ENCODE data around the gene TNFAIP8. TPM values are rescaled to one million over a fixed set of nuclear protein-coding genes. Genes with fewer than 3 reads are reported as not detected.

Gene TNFAIP8
- total RNA-seq, 1 donor from 2014 or later: 29.5 TPM

DNA sequence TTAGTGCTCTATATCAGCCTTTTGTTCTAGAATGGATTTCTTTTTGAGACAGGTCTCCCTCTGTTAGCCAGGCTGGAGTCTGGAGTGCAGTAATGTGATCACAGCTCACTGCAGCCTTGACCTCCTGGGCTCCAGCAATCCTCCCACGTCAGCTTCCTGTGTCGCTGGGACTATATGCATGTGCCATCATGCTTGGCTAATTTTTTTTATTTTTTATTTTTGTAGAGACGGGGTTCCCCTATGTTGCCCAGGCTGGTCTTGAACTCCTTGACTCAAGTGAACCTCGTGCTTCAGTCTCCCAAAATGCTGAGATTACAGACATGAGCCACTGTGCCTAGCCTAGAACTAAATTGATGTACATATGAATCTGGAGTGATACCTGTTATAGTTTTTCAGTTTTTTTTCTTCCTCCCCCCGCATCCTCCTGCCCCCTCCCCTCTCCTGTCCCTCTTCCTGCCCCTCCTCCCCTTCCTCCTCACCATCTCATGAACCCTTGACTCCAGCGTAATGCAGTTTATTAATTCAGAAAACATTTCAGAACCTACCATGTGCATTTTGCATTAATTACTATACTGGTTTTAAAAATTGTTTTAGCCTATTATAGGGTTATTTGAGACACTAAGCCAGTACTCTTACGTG is 37.4 kb upstream of the TNFAIP8 start:
- TF ChIP-seq, protein P1, sequence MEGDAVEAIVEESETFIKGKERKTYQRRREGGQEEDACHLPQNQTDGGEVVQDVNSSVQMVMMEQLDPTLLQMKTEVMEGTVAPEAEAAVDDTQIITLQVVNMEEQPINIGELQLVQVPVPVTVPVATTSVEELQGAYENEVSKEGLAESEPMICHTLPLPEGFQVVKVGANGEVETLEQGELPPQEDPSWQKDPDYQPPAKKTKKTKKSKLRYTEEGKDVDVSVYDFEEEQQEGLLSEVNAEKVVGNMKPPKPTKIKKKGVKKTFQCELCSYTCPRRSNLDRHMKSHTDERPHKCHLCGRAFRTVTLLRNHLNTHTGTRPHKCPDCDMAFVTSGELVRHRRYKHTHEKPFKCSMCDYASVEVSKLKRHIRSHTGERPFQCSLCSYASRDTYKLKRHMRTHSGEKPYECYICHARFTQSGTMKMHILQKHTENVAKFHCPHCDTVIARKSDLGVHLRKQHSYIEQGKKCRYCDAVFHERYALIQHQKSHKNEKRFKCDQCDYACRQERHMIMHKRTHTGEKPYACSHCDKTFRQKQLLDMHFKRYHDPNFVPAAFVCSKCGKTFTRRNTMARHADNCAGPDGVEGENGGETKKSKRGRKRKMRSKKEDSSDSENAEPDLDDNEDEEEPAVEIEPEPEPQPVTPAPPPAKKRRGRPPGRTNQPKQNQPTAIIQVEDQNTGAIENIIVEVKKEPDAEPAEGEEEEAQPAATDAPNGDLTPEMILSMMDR (IDR thresholded peaks at IDR 0.05): no peak
- no peak overlapping the region for H3K27ac ChIP-seq
- intact Hi-C loops (cut with DNase I): no loop called here
- ATAC-seq: no peak
- H3K4me3 ChIP-seq: no peak overlapping the region
- H3K27me3 ChIP-seq (ENCODE audit: low read depth): no peaks in the 10 kb centered on the region
- DNase-seq: no peak
- H3K9me3 ChIP-seq: no peaks in the 10 kb centered on the region
- H3K36me3 ChIP-seq: no peaks in the 10 kb centered on the region
- peaks cover 9% of the 10 kb centered on the region for H3K4me1 ChIP-seq

DNA sequence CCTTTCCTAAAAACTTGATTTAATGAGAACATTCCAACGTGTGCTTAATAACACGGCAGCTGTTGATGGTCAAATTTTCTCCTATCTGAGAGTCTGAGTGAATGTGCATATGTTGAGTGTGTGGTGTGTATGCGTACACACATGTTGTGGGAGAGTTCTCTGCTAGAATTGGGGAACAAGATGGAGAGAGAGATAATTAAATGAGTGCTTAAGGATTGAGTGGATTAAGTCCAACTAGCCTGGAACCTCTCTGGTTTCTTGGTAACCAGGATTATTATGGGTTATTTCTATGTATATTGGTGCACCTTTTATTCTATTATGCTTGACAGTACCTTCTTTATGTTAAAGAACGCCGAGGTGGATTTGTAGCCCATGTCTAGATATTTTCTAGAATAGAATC is 36.4 kb upstream of the TNFAIP8 start:
- no peak for ATAC-seq
- intact Hi-C loops (cut with DNase I): no loop called here
- H3K4me1 ChIP-seq: peaks cover 18% of the 10 kb centered on the region

DNA sequence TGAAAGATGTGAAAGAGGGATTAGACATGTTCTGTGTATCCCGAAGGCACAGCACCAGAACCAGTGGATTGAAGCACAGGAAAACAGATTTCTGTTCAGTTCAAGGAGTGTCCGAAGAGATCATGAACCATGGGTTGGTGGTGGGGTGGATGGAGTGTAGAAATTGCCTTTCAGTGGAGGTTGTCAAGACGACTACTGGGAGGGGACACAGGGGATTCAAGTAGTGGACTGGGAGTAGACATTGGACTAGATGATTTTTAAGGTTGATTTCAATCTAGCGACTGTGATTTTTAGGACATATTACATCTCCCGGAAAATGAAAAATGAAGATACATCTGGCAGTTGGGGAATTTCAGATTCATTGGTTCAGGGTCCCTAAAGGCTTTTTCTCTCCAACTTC is 35.9 kb upstream of the TNFAIP8 start:
- ATAC-seq (no peak), DNase-seq (no peak)
- no peaks in the 10 kb centered on the region for H3K27me3 ChIP-seq (ENCODE audit: low read depth)
- H3K27ac ChIP-seq: no peak overlapping the region
- H3K4me1 ChIP-seq: peaks cover 20% of the 10 kb centered on the region
- no peaks in the 10 kb centered on the region for H3K36me3 ChIP-seq
- H3K4me3 ChIP-seq: no peak overlapping the region
- no peaks in the 10 kb centered on the region for H3K9me3 ChIP-seq
- TF ChIP-seq, protein P1 (IDR thresholded peaks at IDR 0.05): no peak
- intact Hi-C loops (cut with DNase I): no loop called here

More for the DNA sequence above, 36.4 kb upstream of the TNFAIP8 start:
- Histone ChIP-seq H3K4me3 (no peak overlapping the region), H3K27ac (no peak overlapping the region), H3K36me3 (no peaks in the 10 kb centered on the region), H3K27me3 (ENCODE audit: low read depth) (no peaks in the 10 kb centered on the region), H3K9me3 (no peaks in the 10 kb centered on the region)
- TF ChIP-seq, protein P1 (IDR thresholded peaks at IDR 0.05): no peak
- DNase-seq: no peak

DNA sequence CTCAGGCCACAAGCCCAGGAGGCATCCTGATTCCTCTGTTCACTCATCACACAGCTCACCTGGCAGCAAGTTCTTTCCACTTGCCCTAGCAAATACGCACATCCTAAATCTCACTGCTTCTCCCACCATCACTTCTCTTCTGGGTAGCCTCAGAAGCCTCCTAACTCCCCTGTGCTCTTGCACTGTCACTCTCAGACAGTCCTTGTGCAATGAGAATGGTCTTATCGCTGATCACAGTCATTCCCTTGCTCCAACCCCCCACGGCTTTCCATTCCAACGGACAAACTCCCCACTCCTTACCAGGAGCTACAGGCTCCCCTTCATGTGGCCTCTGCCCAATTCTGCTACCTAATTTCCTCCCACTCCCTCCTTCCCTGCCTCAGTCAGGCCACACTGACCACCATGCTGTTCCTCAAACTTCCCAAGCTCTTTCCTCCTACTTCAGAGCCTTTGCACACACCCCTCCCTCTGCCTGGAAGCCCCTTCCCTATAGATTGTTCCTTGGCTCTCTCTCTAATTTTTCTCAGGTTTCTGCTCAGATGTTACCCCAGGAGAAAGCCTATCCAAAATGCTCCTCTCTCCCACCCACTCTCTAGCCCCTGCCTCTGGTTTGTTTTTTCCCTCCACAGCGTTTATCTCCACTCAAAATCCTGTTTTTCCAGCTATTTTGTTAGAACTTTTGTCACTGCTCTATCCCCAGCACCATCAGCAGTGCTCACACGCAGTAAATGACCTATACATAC is 34.1 kb upstream of the TNFAIP8 start:
- intact Hi-C loops (cut with DNase I): no loop called here
- Histone ChIP-seq H3K27me3 (ENCODE audit: low read depth) (no peaks in the 10 kb centered on the region), H3K27ac (no peak overlapping the region), H3K36me3 (no peaks in the 10 kb centered on the region), H3K9me3 (no peaks in the 10 kb centered on the region), H3K4me1 (peaks cover 21% of the 10 kb centered on the region), H3K4me3 (no peak overlapping the region)
- ATAC-seq (no peak), DNase-seq (no peak)
- TF ChIP-seq, protein P1 (IDR thresholded peaks at IDR 0.05): no peak

DNA sequence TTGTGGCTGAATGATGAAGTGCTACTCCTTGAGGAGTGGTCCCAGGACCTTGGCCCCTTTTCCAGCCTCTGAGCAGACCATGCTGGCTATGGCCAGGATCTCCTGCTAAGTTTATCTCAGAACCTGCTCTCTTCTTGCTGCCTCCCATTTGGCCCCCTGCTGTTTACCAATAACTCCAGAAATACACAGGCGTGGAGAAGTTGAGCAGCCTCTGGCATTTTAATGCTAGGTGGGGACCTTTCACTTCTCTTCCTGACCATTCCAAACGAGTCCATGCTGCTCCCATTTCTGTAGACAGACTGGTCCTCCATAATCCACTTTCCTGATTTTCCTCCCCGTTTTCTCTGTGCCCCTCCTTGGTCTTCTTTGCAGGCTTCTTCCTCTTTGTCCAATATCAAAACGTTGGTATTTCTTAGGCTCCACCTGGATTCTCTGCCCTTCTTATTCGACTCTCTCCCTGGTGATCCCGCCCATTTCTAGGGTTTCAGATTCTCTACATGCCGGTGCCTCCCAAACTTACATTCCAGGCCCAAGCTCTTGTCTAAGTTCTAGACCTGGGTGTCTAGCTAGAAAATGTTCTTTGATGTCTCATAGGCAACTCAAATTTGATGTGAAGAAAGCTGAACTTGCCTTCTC is 33.4 kb upstream of the TNFAIP8 start:
- Histone ChIP-seq H3K36me3 (no peaks in the 10 kb centered on the region), H3K27me3 (ENCODE audit: low read depth) (no peaks in the 10 kb centered on the region), H3K4me3 (no peak overlapping the region), H3K4me1 (peaks cover 24% of the 10 kb centered on the region), H3K9me3 (no peaks in the 10 kb centered on the region), H3K27ac (no peak overlapping the region)
- peak; percentile 6 to 40 for ATAC-seq
- TF ChIP-seq, protein P1 (IDR thresholded peaks at IDR 0.05): no peak
- no peak for DNase-seq
- intact Hi-C loops (cut with DNase I): no loop called here
